PFSK-1 (cell line): ENCODE data around the gene VEGFC.

Experiments used
- FOXP2 ChIP-seq: optimal IDR thresholded peaks from 2 replicates; pipeline ENCODE3; 2011; ENCODE audit warnings: borderline replicate concordance, control low read depth, inconsistent platforms; ENCODE audit not compliant: insufficient read depth; ENCODE audit errors: extremely low read length, extremely low read depth
- POLR2AphosphoS5 ChIP-seq: IDR thresholded peaks from 2 replicates; pipeline ENCODE4 v1.6.1; 2012; ENCODE audit warnings: low read depth, mild to moderate bottlenecking, control low read depth, low read length, moderate library complexity
- SIN3A ChIP-seq: IDR thresholded peaks from 2 replicates; pipeline ENCODE4 v1.6.1; 2012; ENCODE audit warnings: mild to moderate bottlenecking, low read length, moderate library complexity, borderline replicate concordance; ENCODE audit not compliant: insufficient read depth
- TAF1 ChIP-seq: IDR thresholded peaks from 2 replicates; pipeline ENCODE4 v1.6.1; 2012; ENCODE audit warnings: low read length, control low read depth, borderline replicate concordance; ENCODE audit not compliant: insufficient read depth

- TF ChIP-seq POLR2AphosphoS5 = no peak
- no peak for TF ChIP-seq TAF1
- TF ChIP-seq SIN3A = no peak
- TF ChIP-seq FOXP2 = no peak
Observed at GRCh38 chr4:176795441-176795840, 2.7 kb upstream of the VEGFC start.
